Activated CD8-positive, alpha-beta T cell treated with anti-CD3 and anti-CD28 coated beads for 36 hours (primary cell): ENCODE data around the gene SCGB1D1. TPM values are rescaled to one million over a fixed set of nuclear protein-coding genes. Genes with fewer than 3 reads are reported as not detected.
A peak's percentile ranks its signal among the peaks of the same experiment; 100 is the strongest.

ENCODE experiments used
- ATAC-seq: fragments of 200-7000 bp; cut with Tn5 transposase; one replicate; pipeline ENCODE4 v1.10.0; 2021; ENCODE audit warnings: mild to moderate bottlenecking, moderate library complexity
- CTCF ChIA-PET: fragments of 350-600 bp; sonication (Branson Sonifier 250); formaldehyde crosslinking; loops from one replicate; lab custom pipeline; 2021; ENCODE audit warnings: antibody characterized with exemption; lab: Charles Lee
- POLR2A ChIA-PET: fragments of 350-600 bp; sonication (Branson Sonifier 250); formaldehyde crosslinking; loops from one replicate; lab custom pipeline; 2021; ENCODE audit warnings: antibody characterized with exemption; lab: Charles Lee
- DNase-seq: peaks from one replicate; pipeline ENCODE4 v3.0.0-alpha.2; 2020
- H3K27ac Mint-ChIP-seq: one replicate; pipeline ENCODE4 v1.8.0; 2021; ENCODE audit warnings: mild to moderate bottlenecking, mixed read lengths
- H3K27me3 Mint-ChIP-seq: one replicate; pipeline ENCODE4 v1.8.0; 2021; ENCODE audit warnings: mixed read lengths
- H3K36me3 Mint-ChIP-seq: one replicate; pipeline ENCODE4 v1.8.0; 2021; ENCODE audit warnings: low read depth, mixed read lengths
- H3K4me1 Mint-ChIP-seq: one replicate; pipeline ENCODE4 v1.8.0; 2021; ENCODE audit warnings: low read depth, mixed read lengths
- H3K4me3 Mint-ChIP-seq: one replicate; pipeline ENCODE4 v1.8.0; 2021; ENCODE audit warnings: mild to moderate bottlenecking, moderate library complexity, mixed read lengths
- H3K9me3 Mint-ChIP-seq: one replicate; pipeline ENCODE4 v1.8.0; 2021; ENCODE audit warnings: mixed read lengths
- CTCF ChIP-seq: fragments of 200-600 bp; IDR thresholded peaks from one replicate; pipeline ENCODE4 v1.8.0; 2022; ENCODE audit warnings: antibody characterized with exemption, mild to moderate bottlenecking
- intact Hi-C: fragments of 100-400 bp; cut with micrococcal nuclease; formaldehyde crosslinking; loops from one replicate; pipeline ENCODE4 v1.10.0; 2022
- total RNA-seq, 2 experiments: library from RNA; stranded (reverse); gene quantifications; one replicate each; pipeline ENCODE4 v1.2.3, GENCODE V29; 2021

The SCGB1D1 gene
- total RNA-seq, 2 experiments from 2014 or later, result not detected

GRCh38 chr11:62208785-62209144 is 18.7 kb downstream of the SCGB1D1 start:
- H3K27me3 Mint-ChIP-seq, result peaks cover 3% of the 10 kb centered on the region
- CTCF ChIA-PET, result interaction anchor here (1.0 to 2.1 kb wide), 3 partner anchors 9 to 127 kb away, joined by 3 to 5 read pairs (median 3); no protein-coding TSS in a partner anchor

DNA sequence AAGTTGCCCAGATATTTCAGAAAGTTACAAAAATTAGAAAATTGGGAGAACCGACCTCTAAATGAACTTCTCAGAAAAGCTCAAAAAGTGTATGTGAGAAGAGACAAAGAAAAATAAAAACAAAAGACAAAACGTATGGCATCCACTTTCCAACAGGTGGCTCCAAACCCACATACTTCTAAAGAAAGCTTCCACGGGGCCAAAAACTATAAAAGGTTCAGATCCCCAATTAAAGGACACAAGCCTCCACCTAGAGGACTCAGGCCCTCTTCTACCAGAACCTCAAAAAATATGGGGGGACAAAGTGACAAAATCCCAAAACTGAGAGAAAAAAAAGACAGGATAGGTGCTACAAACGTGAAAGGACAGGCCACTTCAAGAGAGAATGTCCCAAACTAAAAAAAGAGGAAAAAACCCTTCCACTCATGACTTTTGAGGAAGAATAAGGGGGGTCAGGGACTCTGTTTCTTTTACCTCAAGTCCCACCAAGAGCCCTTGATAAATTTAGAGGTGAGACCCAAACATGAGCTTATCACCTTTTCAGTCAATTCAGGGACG is 27.3 kb downstream of the SCGB1D1 start:
- peak; percentile 53 for TF ChIP-seq CTCF
- ATAC-seq (no peak), DNase-seq (no peak)
- Mint-ChIP-seq H3K9me3 (peaks cover 10% of the 10 kb centered on the region), H3K27me3 (peaks cover 2% of the 10 kb centered on the region), H3K4me1 (no peaks in the 10 kb centered on the region), H3K27ac (no peak overlapping the region), H3K4me3 (no peak overlapping the region), H3K36me3 (no peaks in the 10 kb centered on the region)
- intact Hi-C loops, result no loop called here
- ChIA-PET CTCF (interaction anchor here (0.7 to 1.7 kb wide), 13 partner anchors 11 to 161 kb away, joined by 3 to 9 read pairs (median 3); partner anchors contain the start of gene SCGB1D2), POLR2A (no interaction called here)

More at GRCh38 chr11:62208785-62209144, 18.7 kb downstream of the SCGB1D1 start:
- DNase-seq (no peak), ATAC-seq (no peak)
- Mint-ChIP-seq H3K27ac (no peak overlapping the region), H3K9me3 (no peaks in the 10 kb centered on the region), H3K36me3 (no peaks in the 10 kb centered on the region), H3K4me3 (no peak overlapping the region), H3K4me1 (no peaks in the 10 kb centered on the region)
- POLR2A ChIA-PET, result no interaction called here
- no peak for TF ChIP-seq CTCF
- intact Hi-C loops, result no loop called here

- intact Hi-C loops, result no loop called here
- Mint-ChIP-seq H3K36me3 (no peaks in the 10 kb centered on the region), H3K9me3 (peaks cover 35% of the 10 kb centered on the region), H3K4me1 (no peaks in the 10 kb centered on the region), H3K27me3 (no peaks in the 10 kb centered on the region), H3K4me3 (no peak overlapping the region), H3K27ac (no peak overlapping the region)
- ChIA-PET CTCF (interaction anchor here (1.1 to 3.8 kb wide), 2 partner anchors 50 to 89 kb away, joined by 4 to 10 read pairs; no protein-coding TSS in a partner anchor), POLR2A (no interaction called here)
- no peak for TF ChIP-seq CTCF
- ATAC-seq (no peak), DNase-seq (no peak)
Measured at GRCh38 chr11:62221498-62221897, 31.5 kb downstream of the SCGB1D1 start.

- no peaks in the 10 kb centered on the region for H3K36me3 Mint-ChIP-seq
- DNase-seq (no peak), ATAC-seq (no peak)
- peaks cover 35% of the 10 kb centered on the region for H3K9me3 Mint-ChIP-seq
- ChIA-PET CTCF (interaction anchor here (1.3 kb wide), 1 partner anchor 88 kb away, joined by 4 read pairs; no protein-coding TSS in a partner anchor), POLR2A (no interaction called here)
- intact Hi-C loops, result no loop called here
- H3K4me3 Mint-ChIP-seq, result no peak overlapping the region
- no peaks in the 10 kb centered on the region for H3K27me3 Mint-ChIP-seq
- no peak overlapping the region for H3K27ac Mint-ChIP-seq
- TF ChIP-seq CTCF, result no peak
- no peaks in the 10 kb centered on the region for H3K4me1 Mint-ChIP-seq
Measured at GRCh38 chr11:62223095-62223494, 33.1 kb downstream of the SCGB1D1 start.

DNA sequence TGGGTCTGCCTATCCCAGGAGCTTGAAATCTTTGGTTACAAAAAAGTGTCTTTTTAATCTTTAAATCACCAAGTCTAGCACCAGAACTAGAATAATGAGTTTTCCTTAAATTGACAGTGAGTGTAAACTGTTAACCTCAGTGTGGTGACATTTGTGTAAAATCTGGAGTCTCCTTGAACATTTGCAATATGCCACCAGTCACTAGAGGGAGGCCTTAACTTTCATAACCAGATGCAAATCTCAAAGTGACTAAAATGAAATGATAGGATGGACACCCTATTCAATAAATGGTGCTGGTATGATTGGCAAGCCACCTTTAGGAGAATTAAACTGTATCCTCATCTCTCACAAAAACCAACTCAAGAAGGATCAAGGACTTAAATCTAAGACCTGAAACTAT is 43.7 kb downstream of the SCGB1D1 start:
- Mint-ChIP-seq H3K27ac (no peak overlapping the region), H3K4me3 (no peak overlapping the region), H3K36me3 (no peaks in the 10 kb centered on the region), H3K27me3 (peaks cover 29% of the 10 kb centered on the region), H3K4me1 (no peaks in the 10 kb centered on the region), H3K9me3 (no peaks in the 10 kb centered on the region)
- intact Hi-C loops, result no loop called here
- no peak for DNase-seq
- CTCF ChIA-PET, result interaction anchor here (1.2 to 3.4 kb wide), 2 partner anchors 75 to 78 kb away, joined by 3 to 11 read pairs; no protein-coding TSS in a partner anchor
- no peak for ATAC-seq
- POLR2A ChIA-PET, result interaction anchor here (1.0 kb wide), 1 partner anchor 9 kb away, joined by 3 read pairs; no protein-coding TSS in a partner anchor
- TF ChIP-seq CTCF, result no peak
